HPDE6-E6E7 (cell line): Measurements from ENCODE around the gene ZSWIM4.

Source experiments
- DNase-seq: peaks from one replicate; pipeline ENCODE4 v3.0.0; 2011; ENCODE audit warnings: missing footprints; ENCODE audit errors: extremely low spot score

ZSWIM4 gene

GRCh38 chr19:13873834-13874515 lies 78.7 kb downstream of the ZSWIM4 start:
- no peak for DNase-seq

GRCh38 chr19:13875824-13876223 lies 80.6 kb downstream of the ZSWIM4 start:
- no peak for DNase-seq

- DNase-seq, result no peak
These were observed 81.6 kb downstream of the ZSWIM4 start, which contains the start of gene NANOS3 for GRCh38 chr19:13876834-13877233. NANOS3 (plus strand) TSS chr19:13877134; CDS start chr19:13877249, 115 bp downstream.

GRCh38 chr19:13877303-13877702 lies 82.1 kb downstream of the ZSWIM4 start:
- no peak for DNase-seq

DNA sequence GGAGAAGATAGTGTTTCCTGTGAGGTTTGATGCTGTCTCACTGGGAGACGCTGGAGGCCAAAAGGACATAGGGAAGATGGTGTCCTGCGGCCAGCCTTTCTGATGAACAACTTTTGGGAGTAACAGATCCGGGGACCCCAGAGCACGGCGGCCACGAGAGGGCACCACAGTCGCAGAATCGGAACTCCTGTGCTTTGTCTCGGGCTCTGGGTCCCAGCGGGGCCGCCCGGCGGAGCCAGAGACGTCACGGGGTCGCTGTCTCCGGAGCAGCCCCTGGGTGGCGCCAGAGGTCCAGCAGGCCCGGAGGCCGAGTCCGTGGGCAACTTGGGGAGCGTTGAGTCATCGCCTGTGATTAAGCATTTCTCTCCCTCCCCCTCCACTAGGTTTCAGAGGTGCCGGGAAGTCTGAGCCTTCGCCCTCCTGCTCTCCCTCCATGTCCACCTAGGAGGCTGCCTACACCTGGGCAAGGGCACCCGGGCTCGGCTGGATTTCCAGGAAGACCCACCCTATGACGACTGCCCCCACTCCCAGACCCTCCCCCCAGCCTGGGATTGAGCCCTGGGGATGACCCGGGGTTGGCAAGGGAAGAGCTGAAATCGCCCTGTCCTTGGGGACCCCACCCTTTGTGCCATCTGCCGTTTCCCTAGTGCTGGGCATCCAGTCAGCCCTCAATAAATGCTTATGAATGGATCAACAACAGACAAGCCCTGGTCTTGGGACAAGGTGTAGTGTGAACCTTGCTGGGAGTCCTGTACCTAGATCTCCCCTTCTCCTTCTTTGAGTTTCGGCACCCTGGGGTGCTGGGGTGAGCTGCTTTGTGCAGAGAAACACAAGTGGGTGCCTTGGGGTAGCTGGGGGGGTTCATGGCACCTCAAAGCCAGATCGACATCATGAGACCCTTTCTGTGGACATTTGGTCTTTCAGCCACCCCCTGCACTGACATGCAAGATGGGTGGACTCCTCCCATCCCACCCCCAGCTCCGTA lies 85.1 kb downstream of the ZSWIM4 start:
- DNase-seq, result peak; percentile 92

DNA sequence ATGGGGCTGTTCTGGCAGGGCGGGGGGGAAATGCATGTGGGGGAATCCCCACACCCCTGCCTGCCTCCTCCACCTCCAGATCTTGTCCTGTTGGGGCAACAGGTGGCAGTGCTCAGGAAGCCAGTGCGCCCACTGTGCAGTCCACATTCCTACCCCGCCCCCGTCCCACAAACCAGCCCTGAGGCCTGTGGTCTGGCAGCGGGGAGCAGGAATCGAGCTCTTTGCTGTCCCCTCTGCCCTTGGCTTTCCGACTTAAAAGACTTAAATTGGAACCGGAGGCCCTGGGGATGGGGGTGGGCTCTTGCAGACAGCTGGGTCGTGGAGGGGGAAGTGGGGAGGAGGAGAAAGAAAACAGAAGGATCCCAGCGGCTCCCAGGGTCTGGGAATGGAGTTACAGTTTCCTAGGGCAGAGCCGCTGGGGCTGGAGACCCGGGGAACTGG lies 86.0 kb downstream of the ZSWIM4 start:
- DNase-seq, result no peak
